ENCODE data around the gene GRIK2.
A peak's percentile ranks its signal among the peaks of the same experiment; 100 is the strongest.
"Not testable (repeated sequence)": the region's sequence is repeated elsewhere in the genome, so short reads cannot be mapped to it uniquely, and the experiment has no call there.

Gene GRIK2

DNA sequence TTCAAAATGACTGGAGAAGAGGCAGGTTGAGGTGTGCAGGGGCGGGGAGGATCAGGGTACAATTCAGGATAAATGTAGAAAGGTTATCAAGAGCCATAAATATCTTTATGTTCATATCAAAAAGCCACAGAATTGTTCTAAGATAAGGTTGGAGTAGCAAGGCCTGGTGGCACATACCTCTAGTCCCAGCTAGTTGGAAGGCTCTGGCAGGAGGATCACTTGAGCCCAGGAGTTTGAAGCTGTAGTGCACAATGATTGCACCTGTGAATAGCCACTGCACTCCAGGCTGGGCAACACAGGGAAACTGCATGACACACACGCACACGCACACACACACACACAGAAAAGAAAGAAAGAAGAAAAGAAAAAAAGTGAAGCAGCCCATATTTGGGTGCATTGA lies 194.8 kb downstream of the GRIK2 start:
- in situ Hi-C loops (cut with HindIII; ENCODE audit: low pct_unique_long_range_greater_than_20kb, low sequenced_read_pairs) = no loop called here
- no peak for DNase-seq (ENCODE audit: low read depth in 1 of 2, low spot score in 1 of 2)
- TF ChIP-seq JUND (IDR thresholded peaks at IDR 0.05; ENCODE audit: low read depth) = no peak

DNA sequence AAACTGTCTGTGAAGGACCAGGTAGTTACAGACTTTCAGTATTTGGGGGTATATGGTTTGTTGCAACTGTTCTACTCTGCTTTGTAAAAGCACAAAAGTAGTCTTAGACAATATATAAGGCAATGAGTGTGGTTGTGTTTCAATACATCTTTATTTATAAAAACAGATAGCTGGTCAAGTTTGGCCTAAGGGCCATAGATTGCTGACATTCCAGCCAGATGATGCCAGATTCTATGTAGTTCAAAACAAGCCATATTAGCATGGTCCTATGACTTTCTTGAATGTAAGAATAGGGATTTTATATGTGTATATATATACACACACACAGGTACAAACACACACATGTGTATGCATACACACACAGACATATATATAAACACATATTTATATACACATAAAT lies 201.8 kb downstream of the GRIK2 start:
- TF ChIP-seq JUND (IDR thresholded peaks at IDR 0.05; ENCODE audit: low read depth) = no peak
- DNase-seq (ENCODE audit: low read depth in 1 of 2, low spot score in 1 of 2) = no peak
- in situ Hi-C loops (cut with HindIII; ENCODE audit: low pct_unique_long_range_greater_than_20kb, low sequenced_read_pairs) = no loop called here

DNA sequence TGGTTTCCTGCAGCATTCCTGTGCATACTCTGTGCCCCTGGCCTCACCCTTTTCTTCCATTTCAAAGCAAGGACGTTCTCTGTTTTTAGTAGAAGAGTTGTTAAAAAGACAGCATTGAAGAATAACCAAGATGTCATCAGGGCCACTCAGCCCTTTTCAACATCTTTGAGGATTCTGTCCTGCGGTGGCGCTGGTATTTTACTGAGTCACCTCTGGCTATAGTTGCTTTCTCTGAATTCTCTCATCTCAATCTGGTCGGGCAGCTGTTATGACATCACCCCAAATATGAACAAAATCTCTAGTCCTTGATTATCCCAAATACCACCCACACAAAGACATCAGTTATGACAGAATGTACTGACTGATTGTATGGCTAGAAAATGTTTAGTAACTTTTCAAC lies 204.2 kb downstream of the GRIK2 start:
- TF ChIP-seq JUND (IDR thresholded peaks at IDR 0.05; ENCODE audit: low read depth) = no peak
- no peak for DNase-seq (ENCODE audit: low read depth in 1 of 2, low spot score in 1 of 2)
- in situ Hi-C loops (cut with HindIII; ENCODE audit: low pct_unique_long_range_greater_than_20kb, low sequenced_read_pairs) = no loop called here

DNA sequence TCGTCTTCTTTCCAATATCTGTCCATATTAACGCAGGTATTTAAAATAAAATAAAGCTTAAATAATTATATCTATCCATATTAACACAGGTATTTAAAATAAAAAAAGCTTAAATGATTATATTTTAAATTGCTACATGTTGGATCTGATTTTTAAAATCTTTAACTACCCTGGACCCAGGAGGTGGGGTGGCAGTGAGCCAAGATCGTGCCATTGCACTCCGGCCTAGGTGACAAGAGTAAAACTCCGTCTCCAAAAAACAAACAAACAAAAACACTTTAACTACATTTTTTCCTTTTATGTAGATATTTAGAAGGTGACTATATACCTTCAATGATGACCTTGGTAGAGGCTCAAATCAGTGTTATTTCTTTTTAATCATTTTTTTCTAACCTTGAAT lies 211.9 kb downstream of the GRIK2 start:
- in situ Hi-C loops (cut with HindIII; ENCODE audit: low pct_unique_long_range_greater_than_20kb, low sequenced_read_pairs) = no loop called here
- no peak for DNase-seq (ENCODE audit: low read depth in 1 of 2, low spot score in 1 of 2)
- TF ChIP-seq JUND (IDR thresholded peaks at IDR 0.05; ENCODE audit: low read depth) = no peak

DNA sequence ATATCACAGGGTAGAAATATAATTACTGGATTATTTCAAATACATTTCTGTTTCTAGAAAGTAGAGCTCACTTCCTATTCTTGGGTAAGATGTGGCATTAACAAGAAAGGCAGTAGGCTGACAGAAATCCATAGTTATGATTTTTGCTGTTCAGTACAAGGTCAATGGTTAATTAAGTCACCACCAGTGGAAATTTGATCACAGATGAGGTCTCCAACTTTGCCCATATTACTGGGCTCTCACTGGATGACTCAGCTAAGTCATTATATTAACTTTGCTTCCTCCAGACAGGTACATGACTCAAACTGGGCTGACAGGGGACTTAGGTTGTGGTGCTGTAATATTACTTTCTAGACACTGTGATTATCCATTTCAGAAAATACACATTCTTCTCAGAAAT lies 212.4 kb downstream of the GRIK2 start:
- no peak for DNase-seq (ENCODE audit: low read depth in 1 of 2, low spot score in 1 of 2)
- TF ChIP-seq JUND (IDR thresholded peaks at IDR 0.05; ENCODE audit: low read depth) = no peak
- in situ Hi-C loops (cut with HindIII; ENCODE audit: low pct_unique_long_range_greater_than_20kb, low sequenced_read_pairs) = no loop called here

DNA sequence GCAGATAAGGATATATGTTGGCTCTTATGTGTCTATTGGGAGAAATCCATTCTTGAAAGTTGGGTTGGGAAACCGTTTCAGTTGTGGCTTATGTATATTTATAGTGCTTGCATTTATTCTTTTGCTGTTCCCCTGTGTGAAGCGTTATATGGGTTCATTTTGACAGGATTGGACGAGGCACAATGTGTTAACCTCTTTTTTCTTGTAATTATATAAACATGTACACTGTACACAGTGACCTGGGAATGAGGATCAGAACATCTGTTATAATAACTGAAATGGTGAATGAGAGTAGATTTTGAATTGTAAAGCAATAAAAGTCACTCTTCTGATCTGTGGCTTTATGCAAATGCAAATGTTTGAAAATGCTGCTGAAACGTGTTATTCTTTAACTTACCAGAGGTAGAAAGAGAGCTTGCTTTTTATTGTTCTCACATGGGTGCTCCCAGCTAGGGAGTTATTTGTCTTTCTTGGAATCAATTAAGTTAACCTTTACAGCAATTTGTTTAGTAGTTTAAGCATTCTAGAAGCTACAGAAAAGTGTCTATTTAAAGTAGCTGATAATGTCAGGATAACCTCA lies 213.7 kb downstream of the GRIK2 start:
- TF ChIP-seq JUND (IDR thresholded peaks at IDR 0.05; ENCODE audit: low read depth) = no peak
- DNase-seq (ENCODE audit: low read depth in 1 of 2, low spot score in 1 of 2) = no peak
- in situ Hi-C loops (cut with HindIII; ENCODE audit: low pct_unique_long_range_greater_than_20kb, low sequenced_read_pairs) = no loop called here

DNA sequence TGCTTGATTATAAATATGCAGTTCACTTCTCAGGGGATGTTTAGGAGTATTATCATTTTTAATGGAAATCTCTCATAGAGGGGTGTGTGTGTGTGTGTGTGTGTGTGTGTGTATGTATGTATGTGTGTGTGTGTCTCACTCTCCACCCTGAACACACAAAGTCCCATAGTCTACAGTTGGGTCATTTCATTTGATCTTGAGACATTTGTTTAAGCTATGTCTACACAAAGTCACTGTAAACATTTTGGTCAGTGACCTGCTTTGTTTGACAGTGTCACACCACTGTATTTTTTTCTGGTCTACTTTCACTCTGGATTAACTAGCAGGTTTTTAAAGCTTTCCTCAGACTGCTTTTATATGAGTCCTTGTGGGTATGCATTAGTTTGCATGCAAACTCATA lies 215.2 kb downstream of the GRIK2 start:
- peak in 1 of 2 experiments; percentile 6 for DNase-seq (ENCODE audit: low read depth in 1 of 2, low spot score in 1 of 2)
- TF ChIP-seq JUND (IDR thresholded peaks at IDR 0.05; ENCODE audit: low read depth) = no peak
- in situ Hi-C loops (cut with HindIII; ENCODE audit: low pct_unique_long_range_greater_than_20kb, low sequenced_read_pairs) = no loop called here

DNA sequence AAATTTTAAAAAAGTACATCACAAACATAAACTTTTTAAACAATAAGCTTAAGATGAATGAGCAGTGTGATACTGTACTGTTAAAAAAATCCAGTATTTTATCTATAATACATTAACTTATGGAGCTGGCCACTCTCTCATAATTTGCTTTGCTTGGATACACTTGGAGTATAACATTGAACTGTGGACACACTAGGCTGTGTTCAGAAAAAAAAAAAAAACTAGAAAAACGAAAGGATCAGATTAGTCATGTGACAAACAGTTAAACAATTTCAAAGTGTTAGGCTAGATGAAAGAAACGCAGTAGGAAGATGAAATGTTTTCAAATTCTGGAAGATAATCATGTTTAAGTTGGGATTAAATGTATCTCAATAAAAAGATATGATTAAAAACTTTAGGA lies 220.0 kb downstream of the GRIK2 start:
- in situ Hi-C loops (cut with HindIII; ENCODE audit: low pct_unique_long_range_greater_than_20kb, low sequenced_read_pairs) = no loop called here
- DNase-seq (ENCODE audit: low read depth in 1 of 2, low spot score in 1 of 2) = no peak

DNA sequence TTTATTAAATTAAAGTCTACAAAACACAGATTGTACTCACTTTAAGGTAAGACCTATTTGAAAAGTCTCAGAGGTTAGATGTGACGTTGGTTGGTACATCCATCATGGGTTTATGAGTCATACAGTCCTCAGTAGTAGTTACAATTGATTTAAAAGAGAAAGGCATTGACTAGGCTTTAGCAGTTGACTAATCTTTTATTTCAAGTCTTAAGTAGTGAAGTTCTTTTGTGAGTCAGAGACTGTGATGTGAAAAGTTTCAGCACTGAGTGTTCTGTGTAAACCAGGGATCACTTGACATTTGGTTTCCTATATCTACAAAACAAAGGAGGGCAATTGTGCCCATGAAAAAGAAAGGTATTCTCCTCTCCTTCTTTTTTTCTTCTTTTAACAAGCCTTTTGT lies 221.3 kb downstream of the GRIK2 start:
- in situ Hi-C loops (cut with HindIII; ENCODE audit: low pct_unique_long_range_greater_than_20kb, low sequenced_read_pairs) = no loop called here
- no peak for TF ChIP-seq JUND (IDR thresholded peaks at IDR 0.05; ENCODE audit: low read depth)
- DNase-seq (ENCODE audit: low read depth in 1 of 2, low spot score in 1 of 2) = no peak

More for the DNA sequence above, 220.0 kb downstream of the GRIK2 start:
- TF ChIP-seq JUND (IDR thresholded peaks at IDR 0.05; ENCODE audit: low read depth) = no peak

DNA sequence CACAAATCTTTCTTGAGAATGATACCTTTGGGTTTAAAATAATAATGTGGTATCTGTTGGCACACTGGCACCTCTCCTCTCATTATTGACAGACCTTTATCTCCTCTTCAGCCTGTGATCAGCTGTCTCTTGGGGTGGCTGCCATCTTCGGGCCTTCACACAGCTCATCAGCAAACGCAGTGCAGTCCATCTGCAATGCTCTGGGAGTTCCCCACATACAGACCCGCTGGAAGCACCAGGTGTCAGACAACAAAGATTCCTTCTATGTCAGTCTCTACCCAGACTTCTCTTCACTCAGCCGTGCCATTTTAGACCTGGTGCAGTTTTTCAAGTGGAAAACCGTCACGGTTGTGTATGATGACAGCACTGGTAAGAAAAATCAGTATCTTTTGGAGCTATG lies 232.8 kb downstream of the GRIK2 start:
- DNase-seq (ENCODE audit: low read depth in 1 of 2, low spot score in 1 of 2) = no peak

DNA sequence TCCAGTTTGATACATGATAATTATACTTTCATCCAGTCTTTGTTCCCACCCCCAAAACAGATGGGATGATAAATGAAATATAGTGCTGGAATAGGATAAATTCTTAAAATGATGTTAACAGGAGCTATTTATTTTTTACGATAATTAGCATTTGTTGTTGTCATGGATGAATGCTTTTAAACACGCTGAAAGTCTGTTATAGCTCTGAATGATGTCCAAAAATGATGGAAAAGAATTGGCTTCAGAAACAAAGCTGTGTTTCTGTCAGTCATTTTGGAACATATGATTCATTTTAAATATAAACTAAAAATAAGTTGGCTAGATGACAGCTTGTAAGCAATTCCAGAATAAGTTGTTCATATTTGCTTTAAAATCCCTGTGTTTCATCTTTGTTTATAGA lies 237.4 kb downstream of the GRIK2 start:
- in situ Hi-C loops (cut with HindIII; ENCODE audit: low pct_unique_long_range_greater_than_20kb, low sequenced_read_pairs) = no loop called here
- TF ChIP-seq JUND (IDR thresholded peaks at IDR 0.05; ENCODE audit: low read depth) = no peak
- DNase-seq (ENCODE audit: low read depth in 1 of 2, low spot score in 1 of 2) = no peak

More for the DNA sequence above, 232.8 kb downstream of the GRIK2 start:
- in situ Hi-C loops (cut with HindIII; ENCODE audit: low pct_unique_long_range_greater_than_20kb, low sequenced_read_pairs) = no loop called here
- no peak for TF ChIP-seq JUND (IDR thresholded peaks at IDR 0.05; ENCODE audit: low read depth)

DNA sequence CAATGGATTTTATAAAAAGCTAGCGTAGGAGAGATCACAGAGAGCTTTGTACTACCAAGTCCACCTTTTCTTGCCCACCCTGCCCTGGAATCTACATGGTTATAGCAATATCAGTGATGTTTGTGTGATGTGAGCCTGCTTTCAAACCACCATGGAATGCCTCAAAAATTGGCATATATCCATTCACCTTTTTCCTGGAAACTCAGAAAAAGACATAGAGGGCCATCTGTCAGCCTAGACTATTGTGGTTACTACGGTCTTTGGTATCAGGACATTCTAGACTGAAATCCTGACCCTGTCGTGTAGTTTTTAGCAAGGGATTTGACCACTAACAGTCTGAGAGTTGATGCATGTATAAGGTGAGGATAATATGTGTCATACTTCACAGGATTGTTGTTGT lies 239.6 kb downstream of the GRIK2 start:
- in situ Hi-C loops (cut with HindIII; ENCODE audit: low pct_unique_long_range_greater_than_20kb, low sequenced_read_pairs) = no loop called here
- TF ChIP-seq JUND (IDR thresholded peaks at IDR 0.05; ENCODE audit: low read depth) = no peak
- DNase-seq (ENCODE audit: low read depth in 1 of 2, low spot score in 1 of 2) = no peak

DNA sequence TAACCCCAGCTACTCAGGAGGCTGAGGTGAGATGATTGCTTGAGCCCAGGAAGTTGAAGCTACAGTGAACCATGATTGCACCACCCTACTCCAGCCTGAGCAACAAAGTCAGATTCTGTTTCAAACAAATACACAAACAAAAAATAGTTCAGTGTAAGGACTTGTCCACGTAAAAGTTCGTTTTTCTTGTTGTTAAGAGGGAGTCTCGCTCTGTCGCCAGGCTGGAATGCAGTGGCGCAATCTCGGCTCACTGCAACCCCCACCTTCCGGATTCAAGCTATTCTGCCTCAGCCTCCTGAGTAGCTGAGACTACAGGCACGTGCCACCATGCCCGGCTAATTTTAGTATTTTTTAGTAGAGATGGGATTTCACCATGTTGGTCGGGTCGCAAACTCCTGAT lies 245.4 kb downstream of the GRIK2 start:
- in situ Hi-C loops (cut with HindIII; ENCODE audit: low pct_unique_long_range_greater_than_20kb, low sequenced_read_pairs) = not testable (repeated sequence)
- DNase-seq (ENCODE audit: low read depth in 1 of 2, low spot score in 1 of 2) = peak in 1 of 2 experiments; percentile 0

DNA sequence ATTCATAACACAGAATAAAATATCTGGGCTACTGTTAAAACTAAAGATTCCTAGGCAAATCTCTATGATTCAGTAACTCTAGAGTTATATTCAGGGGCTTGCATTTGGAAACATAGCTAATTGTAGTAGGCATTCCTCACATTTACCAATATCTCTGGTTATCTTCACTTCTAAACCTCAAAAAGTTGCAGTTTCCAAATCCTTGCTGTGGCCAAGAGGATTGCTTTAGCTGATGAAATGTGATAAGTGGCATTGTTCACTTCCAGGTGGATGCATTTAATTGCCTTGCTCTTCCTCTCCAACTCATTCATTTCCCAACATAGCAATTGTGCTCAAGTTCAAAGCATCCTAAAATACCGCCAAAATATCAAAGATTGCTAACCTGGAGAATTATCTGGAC lies 246.6 kb downstream of the GRIK2 start:
- in situ Hi-C loops (cut with HindIII; ENCODE audit: low pct_unique_long_range_greater_than_20kb, low sequenced_read_pairs) = no loop called here
- DNase-seq (ENCODE audit: low read depth in 1 of 2, low spot score in 1 of 2) = no peak
- TF ChIP-seq JUND (IDR thresholded peaks at IDR 0.05; ENCODE audit: low read depth) = no peak
